ENCODE results near the gene SDCCAG8. TPM values are rescaled to one million over a fixed set of nuclear protein-coding genes. Genes with fewer than 3 reads are reported as not detected.

Gene SDCCAG8
- total RNA-seq, 1 experiment from 2014 or later: 14.0 TPM

DNA sequence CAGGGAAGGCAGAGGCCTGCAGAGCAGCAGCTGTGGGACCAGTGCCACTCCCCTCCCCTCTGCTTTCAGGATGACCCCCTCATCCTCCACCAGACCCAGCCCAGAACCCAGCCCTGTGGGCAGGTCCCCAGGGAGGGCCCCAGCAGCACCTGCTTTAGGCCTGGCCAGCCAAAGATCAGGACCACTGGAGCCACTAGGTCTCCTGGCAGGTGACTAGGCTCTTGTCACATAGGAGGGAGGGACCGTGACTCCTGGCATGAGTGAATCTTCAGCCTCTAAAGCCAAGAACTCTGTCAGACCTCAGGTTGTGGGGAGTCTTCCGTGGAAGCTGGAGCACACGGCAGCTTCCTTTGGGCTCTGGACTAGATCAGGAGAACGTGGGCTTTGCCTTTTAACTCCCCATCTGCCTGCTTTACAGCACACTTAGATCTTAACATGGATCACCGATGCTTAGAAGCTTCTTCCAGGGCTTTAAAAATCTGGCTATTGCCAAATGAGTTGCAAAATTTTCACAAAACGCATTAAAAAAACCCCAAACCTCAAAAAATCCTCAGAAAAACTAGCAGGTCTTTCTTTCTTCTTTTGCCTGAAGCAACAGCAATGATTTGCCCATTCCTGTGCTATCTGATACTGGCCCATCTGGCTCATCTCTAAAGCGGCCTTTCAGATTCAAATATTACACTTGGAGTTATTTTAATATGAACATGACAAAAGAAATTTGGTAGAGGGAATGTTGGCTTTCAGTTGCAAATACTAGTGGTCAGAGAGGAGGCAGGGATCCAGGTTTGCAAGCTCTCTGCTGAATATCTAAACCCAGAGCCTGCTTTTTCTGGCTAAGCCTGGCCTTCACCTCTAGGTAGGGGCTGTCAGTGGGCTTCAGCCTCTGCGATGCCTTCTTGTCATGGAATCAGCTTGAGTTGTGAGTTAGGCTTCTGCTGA, 235.2 kb downstream of the SDCCAG8 start:
- no peaks in the 10 kb centered on the region; the same call in 1 of the 2 replicates for H3K36me3 ChIP-seq (ENCODE audit: control insufficient read depth, insufficient read depth, low read length)
- BruUV-seq (replicated peaks): no TSS peak
- TF ChIP-seq, protein P1, sequence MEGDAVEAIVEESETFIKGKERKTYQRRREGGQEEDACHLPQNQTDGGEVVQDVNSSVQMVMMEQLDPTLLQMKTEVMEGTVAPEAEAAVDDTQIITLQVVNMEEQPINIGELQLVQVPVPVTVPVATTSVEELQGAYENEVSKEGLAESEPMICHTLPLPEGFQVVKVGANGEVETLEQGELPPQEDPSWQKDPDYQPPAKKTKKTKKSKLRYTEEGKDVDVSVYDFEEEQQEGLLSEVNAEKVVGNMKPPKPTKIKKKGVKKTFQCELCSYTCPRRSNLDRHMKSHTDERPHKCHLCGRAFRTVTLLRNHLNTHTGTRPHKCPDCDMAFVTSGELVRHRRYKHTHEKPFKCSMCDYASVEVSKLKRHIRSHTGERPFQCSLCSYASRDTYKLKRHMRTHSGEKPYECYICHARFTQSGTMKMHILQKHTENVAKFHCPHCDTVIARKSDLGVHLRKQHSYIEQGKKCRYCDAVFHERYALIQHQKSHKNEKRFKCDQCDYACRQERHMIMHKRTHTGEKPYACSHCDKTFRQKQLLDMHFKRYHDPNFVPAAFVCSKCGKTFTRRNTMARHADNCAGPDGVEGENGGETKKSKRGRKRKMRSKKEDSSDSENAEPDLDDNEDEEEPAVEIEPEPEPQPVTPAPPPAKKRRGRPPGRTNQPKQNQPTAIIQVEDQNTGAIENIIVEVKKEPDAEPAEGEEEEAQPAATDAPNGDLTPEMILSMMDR (IDR thresholded peaks at IDR 0.05): no peak
- TF ChIP-seq POLR2AphosphoS5 (IDR thresholded peaks at IDR 0.05; ENCODE audit: low read depth, low read length): no peak
- no peak for TF ChIP-seq SIN3A (IDR thresholded peaks at IDR 0.05; ENCODE audit: borderline replicate concordance, insufficient read depth, low read depth, low read length)
- TF ChIP-seq TCF7L2 (IDR thresholded peaks at IDR 0.05; ENCODE audit: low read depth, low read length): no peak
- TF ChIP-seq REST (IDR thresholded peaks at IDR 0.05; ENCODE audit: insufficient read depth in 1 of 2, low read depth in 2 of 2, low read length in 1 of 2): no peak
- POLR2A ChIA-PET: no interaction called here
- no peaks in the 10 kb centered on the region for H3K27me3 ChIP-seq (ENCODE audit: control insufficient read depth, insufficient read depth, low read length)
- H3K4me1 ChIP-seq (ENCODE audit: control insufficient read depth, insufficient read depth, low read length): no peaks in the 10 kb centered on the region
- intact Hi-C loops (cut with micrococcal nuclease; ENCODE audit: unreplicated experiment): no loop called here
- H3K27ac ChIP-seq (ENCODE audit: low read length): no peak overlapping the region
- DNase-seq (ENCODE audit: low read depth, low spot score) (no peak), ATAC-seq (no peak)
- no peak overlapping the region for H3K4me3 ChIP-seq (ENCODE audit: low read depth in 2 of 2, low read length in 2 of 2)
- no peaks in the 10 kb centered on the region for H3K9me3 ChIP-seq (ENCODE audit: control insufficient read depth, insufficient read depth, low read depth, low read length)
- in situ Hi-C loops (cut with HindIII; ENCODE audit: low pct_unique_long_range_greater_than_20kb, low sequenced_read_pairs): no loop called here
- CTCF ChIA-PET: interaction anchor here (0.6 kb wide), 1 partner anchor 90 kb away, joined by 3 read pairs; no protein-coding TSS in a partner anchor

DNA sequence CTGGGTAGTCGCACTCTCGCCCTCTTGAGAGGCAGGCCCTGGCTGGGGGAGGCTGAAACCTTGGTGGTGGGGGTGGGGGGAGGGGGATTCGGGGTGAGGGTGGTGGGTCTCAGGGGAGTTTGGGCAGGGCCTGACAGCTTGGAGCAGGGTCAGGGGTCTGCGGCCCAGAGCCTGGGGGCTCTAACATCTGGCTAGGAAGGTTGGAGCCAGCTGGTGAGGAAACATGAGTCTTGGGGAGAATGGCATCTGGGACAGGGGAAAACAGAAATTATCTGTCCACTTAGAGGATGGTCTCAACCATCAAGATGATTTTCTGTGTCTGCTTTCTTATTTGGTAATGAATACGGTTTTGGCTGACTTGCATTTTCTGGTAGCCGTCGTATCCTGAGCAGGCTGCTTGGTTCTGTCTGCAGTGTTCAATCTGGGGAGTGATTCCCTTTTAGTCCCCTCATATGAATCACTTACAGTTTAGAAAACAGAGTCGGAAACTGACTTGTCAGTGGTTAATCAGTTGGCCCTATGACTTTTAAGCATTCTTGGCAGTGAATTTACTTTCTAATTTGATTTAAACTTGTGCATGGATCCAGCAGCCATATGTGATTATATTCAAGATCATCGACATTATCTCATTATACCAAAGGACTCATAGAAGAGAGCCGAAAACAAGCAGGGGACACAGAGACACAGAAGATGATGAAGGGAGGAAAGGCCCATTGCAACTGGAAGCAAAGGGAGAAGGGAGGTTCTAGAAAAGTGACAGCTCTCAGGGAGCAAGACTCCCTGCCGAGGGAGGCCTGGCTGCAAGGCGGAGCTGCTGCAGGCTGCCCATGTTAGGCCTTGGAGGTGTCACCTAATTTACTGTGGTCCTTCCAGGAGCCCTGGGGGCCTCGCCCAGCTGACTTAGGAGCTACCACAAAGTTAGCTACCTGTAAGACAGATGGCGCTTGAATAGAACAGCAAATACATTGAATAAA, 237.6 kb downstream of the SDCCAG8 start:
- H3K4me3 ChIP-seq (ENCODE audit: low read depth in 2 of 2, low read length in 2 of 2): no peak overlapping the region
- no peaks in the 10 kb centered on the region for H3K4me1 ChIP-seq (ENCODE audit: control insufficient read depth, insufficient read depth, low read length)
- H3K27ac ChIP-seq (ENCODE audit: low read length): no peak overlapping the region
- no peak for ATAC-seq
- intact Hi-C loops (cut with micrococcal nuclease; ENCODE audit: unreplicated experiment): no loop called here
- BruUV-seq (replicated peaks): no TSS peak
- H3K36me3 ChIP-seq (ENCODE audit: control insufficient read depth, insufficient read depth, low read length): no peaks in the 10 kb centered on the region
- DNase-seq (ENCODE audit: low read depth, low spot score): no peak
- H3K9me3 ChIP-seq (ENCODE audit: control insufficient read depth, insufficient read depth, low read depth, low read length): no peaks in the 10 kb centered on the region
- H3K27me3 ChIP-seq (ENCODE audit: control insufficient read depth, insufficient read depth, low read length): no peaks in the 10 kb centered on the region
- ChIA-PET POLR2A (no interaction called here), CTCF (no interaction called here)
- in situ Hi-C loops (cut with HindIII; ENCODE audit: low pct_unique_long_range_greater_than_20kb, low sequenced_read_pairs): no loop called here
- no peak for TF ChIP-seq SIN3A (IDR thresholded peaks at IDR 0.05; ENCODE audit: borderline replicate concordance, insufficient read depth, low read depth, low read length)
- no peak for TF ChIP-seq TCF7L2 (IDR thresholded peaks at IDR 0.05; ENCODE audit: low read depth, low read length)
- TF ChIP-seq POLR2AphosphoS5 (IDR thresholded peaks at IDR 0.05; ENCODE audit: low read depth, low read length): no peak
- no peak for TF ChIP-seq REST (IDR thresholded peaks at IDR 0.05; ENCODE audit: insufficient read depth in 1 of 2, low read depth in 2 of 2, low read length in 1 of 2)
- TF ChIP-seq, protein P1 (IDR thresholded peaks at IDR 0.05): no peak
